Renal cortex interstitium (tissue), 11 donors: Measurements from ENCODE around the gene CDK5RAP2. TPM values are rescaled to one million over a fixed set of nuclear protein-coding genes. Genes with fewer than 3 reads are reported as not detected.

Experiments
- DNase-seq, 11 donors: peaks; one replicate each; pipeline ENCODE4 v3.0.0-alpha.2; 2013; ENCODE audit warnings: low read depth in 9 of 11, low spot score in 4 of 11; ENCODE audit errors: extremely low read depth in 1 of 11
- polyA plus RNA-seq, 3 donors: library from polyadenylated mRNA; unstranded; fragments of 120-200 nt; gene quantifications; one replicate each; pipeline ENCODE4 v1.2.1, GENCODE V29; 2013; ENCODE audit not compliant: insufficient read length in 3 of 3

CDK5RAP2 gene
- polyA plus RNA-seq, 3 donors: 57.9 to 66.9 (median 61.8) TPM

DNA sequence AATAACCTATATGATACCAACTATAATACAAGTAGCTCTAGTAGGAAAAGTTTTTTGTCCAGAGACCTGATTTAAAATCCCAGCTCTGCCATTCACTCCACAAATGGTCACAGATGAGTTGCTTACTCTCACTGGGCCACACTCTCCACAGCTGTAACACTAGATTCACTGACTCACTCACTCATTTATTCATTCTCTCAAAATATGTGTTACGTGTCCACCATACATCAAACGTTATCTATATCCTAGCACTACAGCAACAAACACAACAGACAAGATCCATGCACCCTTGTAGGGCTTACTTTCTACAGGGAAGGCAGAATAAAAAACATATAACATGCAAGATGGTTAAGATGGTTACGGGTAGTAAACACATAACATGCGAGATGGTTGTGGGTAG, 146.3 kb downstream of the CDK5RAP2 start:
- no peak for DNase-seq

DNA sequence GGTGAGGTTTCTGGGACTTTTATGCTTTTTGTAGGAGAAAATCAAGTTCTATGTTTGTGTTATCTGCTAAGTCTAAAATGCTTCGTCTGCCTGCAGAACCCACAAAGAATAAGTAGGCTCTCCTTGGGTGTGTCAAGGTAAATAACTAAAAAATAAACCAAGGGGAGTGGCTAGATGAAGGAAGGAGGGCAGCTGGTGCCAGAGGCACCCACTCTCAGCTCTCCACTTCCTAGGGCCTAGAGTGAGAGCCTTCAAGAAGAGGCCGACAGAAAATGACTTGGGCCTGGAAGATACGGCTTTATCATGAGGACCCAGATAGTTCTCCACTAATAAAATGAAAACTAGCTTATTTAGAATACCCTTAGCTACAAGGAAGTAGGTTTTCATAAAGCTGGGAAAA, 147.4 kb downstream of the CDK5RAP2 start:
- DNase-seq: no peak

DNA sequence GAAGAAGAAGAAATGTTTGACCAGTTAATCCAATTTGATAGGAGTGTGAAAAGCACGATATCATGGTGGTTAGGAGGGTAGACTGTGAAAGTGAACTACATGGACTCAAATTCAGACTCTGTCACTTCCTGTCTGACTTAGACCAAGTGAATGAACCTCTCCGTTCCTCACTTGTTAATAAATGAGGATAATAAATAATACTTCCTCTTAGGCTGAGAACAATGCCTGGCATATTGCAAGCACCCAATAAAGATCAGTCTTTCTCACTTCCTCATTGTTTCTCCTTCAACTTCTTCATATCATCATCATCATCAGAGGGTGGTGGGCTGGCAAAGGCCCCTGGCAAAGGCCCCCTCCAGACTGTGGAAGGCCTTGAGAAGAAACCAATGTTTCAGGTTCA, 148.7 kb downstream of the CDK5RAP2 start:
- no peak for DNase-seq

DNA sequence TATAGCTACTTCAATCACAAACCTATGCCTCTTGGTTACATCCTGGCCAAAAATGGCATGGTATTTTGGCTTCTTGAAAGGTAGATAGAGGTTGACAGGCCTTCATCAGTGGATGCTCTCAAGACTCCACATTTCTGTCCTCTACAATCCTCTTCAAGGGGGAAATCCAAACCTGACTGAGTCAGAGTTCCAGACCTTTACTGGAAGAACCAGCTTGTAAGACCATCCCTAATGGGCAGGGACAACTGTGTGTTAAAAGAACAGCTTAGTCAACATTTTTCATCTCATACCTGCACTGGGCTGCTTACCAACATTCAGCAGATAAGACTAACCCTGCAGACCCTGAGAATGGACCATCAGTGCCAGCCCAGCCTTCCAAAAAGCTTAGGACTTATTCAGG, 155.7 kb downstream of the CDK5RAP2 start:
- DNase-seq: no peak

DNA sequence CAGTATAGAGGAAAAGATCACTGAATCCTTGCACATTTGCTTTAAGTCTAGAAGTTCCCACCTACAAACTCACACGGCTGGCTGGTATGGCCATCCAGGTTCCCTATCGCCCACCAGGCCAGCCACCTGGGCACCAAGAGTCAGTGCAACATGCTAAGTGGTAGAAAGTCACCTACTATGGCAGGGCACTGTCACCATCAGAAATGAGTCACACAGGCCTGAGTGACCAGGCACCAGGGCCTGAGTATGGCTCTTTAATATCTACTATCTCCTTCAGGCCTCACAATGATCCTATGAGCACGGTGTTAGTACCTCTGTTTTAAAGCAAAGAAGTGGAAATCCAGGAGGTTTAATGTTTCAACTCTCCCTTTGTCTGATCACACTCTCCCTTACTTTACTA, 156.2 kb downstream of the CDK5RAP2 start:
- no peak for DNase-seq

DNA sequence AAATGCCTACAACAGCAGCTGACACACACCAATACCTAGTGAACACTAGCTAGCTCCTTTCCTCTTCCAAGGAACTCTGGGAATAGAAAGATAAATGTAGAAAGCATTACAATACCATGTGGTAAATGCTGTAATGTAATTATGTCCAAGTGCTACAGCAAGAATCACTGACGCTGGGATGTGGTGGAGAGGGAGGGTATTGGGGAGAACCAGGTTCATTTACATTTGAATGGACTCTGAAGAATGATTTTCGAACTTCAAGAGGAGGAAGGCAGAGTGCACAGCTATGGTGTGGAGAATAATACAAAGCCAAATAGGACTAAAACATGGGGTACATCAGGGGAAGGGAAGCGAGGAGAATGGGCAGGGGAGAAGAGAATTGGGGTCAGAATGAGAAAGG, 158.0 kb downstream of the CDK5RAP2 start:
- DNase-seq: no peak

DNA sequence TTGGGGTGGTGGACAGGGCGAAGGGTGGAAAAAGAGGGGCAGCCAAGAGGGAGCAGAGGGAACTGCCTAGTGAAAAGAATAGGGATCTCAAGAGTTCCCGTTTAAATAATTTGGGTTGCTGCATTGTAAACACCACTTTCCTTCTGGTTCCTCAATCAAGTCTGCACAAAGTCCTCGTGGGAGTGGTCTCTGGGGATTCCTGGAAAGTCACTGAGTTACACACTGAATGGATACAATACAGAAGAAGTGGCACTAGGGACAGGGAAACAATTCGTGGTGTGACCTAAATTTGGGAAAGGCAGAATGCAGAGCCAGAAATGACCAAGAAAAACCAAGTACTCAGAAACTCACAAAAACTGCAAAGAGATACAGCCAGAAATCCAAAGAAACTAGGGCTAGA, 161.7 kb downstream of the CDK5RAP2 start:
- no peak for DNase-seq

DNA sequence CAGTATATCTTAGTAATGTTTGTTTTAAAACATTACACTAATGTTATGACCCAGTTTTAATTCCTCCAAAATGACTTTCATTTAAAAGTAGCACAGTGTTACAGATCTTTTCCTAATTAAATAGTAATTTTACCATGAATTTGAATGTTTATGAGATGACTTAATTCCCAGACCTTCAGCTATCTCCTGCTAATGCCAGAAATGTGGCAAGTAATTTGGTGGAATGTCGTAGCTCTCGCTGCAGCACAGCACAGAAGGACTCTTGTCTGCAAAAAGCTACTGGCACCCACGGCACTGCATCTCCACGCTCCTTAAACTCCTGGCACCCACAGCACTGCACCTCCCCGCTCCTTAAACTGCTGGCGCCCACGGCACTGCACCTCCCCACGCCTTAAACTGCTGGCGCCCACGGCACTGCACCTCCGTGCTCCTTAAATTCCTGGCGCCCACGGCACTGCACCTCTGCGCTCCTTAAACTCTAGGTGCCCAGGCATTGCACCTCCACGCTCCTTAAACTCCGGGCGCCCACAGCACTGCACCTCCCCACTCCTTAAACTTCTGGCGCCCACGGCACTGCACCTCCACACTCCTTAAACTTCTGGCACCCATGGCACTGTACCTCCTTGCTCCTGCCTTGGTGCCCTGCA, 163.1 kb downstream of the CDK5RAP2 start:
- no peak for DNase-seq

DNA sequence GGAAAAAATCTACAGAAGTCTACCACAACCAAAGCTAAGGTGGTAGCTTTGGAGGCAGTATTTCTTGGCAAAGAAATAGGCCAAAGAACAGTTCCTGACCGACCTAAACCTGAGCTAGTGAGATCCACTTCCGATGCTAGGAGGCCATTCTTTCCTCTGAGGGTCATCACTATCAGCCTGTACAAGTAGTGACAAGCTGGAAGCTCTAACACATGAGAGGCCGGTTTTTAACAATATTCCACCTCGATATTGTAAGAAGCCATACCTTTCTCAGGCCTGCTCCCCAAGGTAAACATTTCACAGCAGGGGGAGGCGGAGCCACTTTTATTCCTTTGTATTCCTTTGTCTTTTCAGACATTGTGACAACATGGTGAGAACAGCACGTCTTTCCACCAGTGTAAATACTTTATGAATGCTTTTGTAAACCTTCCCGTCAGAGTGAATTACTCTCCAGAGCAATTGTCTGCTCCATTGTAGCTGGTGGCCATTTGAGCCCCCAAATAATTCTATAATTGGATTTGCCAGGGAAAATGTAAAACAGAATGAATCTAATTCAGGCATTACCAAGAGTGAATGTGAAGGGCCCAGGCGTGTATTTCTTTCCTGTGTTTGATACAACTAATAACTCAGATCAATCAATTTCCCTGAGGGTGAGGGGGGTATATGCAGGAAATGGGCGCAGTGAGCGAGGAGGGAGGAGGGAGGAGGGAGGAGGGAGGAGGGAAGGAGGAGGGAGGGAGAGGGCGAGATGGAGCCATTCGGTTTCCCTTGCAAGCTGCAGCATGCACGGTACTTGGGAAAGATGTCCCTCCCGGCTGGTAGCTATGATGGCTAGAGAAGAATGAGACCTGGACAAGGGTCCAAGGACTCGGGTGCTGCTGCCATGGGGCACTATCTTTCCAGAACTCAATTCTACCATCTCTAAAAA, 166.6 kb downstream of the CDK5RAP2 start:
- DNase-seq: no peak

DNA sequence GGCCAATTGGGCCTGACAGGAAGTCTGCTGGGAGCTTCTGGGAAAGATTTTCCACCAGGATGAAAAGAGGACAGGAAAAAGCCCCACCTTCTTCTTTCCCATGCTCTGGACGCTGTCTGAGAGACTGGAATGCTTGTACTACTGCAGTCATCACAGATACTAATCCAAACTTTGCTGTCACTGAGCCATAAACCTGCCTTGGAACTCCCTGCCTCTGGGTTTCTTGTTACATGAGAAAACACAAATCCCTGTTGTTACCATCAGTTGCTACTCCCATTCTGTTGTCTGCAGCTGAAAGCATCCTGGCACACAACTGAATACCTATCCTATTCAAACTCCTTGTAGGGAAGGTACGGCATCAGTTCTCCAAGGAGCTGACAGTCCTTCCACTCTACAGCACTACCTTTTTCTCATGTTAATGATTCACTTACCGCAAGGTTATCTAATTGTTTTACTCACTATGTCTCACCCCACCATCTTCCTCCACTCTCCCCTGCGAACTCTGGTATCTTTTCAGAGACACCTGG, 167.5 kb downstream of the CDK5RAP2 start:
- DNase-seq: peak in 7 of 11 donors; percentile 13 to 50 (median 24)

DNA sequence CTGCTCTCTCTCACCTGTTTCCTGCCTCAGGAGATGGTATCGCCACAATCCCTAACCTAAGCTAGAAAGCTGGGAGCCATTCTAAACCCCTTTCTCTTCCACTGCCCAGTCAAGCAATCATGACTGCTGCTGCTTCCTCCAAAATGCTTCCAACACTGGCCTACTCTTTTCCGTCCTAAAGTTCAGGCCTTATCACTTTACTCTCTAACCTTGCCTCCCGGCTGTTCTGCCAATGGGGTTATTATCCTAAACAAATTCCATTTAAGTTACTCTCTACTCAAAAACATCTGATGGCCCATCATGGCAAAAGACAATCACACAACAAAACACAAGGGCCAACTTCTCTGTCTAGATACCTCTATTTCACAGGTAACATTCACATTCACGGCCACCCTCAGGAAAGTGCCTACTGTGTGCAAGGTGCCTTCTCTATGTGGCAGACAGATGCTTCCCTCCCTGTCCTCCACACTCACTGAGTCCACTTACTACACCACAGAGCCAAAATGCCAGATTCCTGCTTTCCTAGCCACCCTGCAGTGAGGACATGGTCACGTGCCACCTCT, 168.0 kb downstream of the CDK5RAP2 start:
- no peak for DNase-seq

DNA sequence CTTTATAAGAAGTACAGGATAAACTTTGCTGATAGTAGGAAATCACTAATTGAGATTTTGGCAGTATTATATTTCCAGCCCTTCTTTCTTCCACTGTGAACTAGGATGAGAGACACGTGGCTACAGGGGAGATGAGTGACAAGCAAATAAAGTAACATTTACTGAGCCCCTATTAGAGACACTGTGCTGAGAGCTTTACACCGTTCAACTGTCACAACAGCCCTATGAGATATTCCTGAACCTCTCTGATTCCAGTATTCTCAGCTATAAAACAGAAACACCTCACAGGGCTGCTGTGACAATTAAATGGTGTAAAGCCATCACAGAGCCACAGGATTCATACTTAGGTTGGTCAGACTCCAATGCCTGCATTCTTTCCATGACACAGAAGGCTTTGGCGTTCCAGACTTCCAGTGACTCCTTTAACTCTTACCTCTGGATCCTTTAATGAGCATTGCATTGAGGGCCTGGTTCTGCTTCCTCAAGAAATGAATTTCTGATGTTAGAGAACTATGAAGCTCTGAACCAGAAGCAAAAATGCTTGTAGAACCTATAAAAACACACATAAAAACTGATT, 169.0 kb downstream of the CDK5RAP2 start:
- DNase-seq: no peak

DNA sequence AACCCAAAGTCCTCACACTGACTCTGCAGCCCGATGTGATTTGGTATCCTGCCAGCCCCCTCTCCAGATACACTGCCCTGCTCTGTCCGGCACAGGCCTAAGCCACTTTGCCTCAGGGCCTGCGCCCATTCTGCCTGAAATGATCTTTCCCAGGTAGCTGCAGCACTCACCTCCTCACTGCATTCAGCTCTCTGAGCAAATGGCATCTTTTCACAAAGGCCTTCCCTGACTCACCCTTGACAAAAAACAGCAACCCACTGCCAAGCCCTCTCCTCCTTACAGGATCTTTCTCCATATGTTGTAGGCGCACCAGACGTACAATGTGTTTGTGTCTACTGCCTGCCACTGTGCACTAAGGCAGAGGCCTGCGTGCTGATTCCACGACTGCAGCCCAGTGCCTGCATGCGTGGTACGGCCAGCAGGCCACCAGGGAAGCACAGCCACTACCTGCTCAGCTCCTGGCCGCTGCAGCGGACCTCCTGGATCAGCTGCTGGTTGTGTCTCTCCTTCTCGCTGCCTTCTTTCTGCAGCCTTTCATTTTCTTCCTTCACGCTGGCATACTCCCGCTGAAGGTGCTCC, 171.2 kb downstream of the CDK5RAP2 start:
- no peak for DNase-seq

DNA sequence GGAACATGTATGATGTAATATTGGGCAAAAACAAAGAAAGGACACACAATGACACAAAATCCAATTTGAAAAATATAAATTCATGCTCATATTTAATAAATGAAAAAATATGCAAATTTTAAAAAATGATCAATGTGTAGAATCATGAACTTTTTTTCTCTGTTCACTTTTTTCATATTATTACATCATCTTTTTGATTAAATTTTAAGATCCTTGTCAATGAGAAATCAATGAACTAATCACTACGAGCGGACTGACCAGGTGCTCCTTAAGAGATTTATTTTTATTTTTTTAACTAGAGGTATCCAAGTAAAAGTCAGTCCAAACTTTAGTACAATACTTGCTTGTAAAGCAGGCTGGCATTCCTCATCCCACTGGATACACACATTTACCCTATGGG, 174.1 kb downstream of the CDK5RAP2 start:
- DNase-seq: no peak

DNA sequence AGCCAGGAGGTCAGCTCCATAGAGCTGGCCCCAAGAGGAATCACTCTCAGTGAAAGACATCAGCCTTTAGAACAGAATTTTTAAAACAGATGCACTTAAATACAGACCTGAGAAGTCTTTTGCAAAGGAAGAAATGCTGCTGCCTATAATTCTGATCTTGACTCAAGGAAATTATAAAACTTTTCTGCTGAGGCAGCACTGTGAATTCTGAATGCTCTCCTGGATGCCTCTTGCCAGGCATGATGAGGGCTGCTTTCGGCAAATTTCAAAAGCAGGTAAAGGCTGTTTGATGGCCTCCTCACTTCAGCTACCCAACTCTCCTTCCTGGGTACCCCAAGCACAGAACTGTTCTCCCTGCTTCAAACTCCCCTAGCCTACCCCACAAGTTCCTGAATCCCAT, 174.8 kb downstream of the CDK5RAP2 start:
- no peak for DNase-seq

DNA sequence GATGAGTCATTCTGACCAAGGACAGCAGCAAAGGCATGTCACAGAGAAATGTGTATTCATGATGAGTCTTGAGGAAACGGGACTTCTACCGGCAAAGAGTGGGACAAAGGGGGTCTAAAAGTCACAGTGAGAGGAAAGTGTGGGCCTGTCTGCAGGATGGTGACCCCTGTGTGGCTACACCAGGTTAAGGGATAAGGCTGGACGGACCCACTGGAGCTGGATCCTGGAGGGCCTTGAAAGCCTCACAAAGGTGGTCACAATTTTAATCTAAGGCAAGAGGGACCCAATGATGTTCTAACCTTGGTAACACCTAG, 176.5 kb downstream of the CDK5RAP2 start:
- DNase-seq: no peak

DNA sequence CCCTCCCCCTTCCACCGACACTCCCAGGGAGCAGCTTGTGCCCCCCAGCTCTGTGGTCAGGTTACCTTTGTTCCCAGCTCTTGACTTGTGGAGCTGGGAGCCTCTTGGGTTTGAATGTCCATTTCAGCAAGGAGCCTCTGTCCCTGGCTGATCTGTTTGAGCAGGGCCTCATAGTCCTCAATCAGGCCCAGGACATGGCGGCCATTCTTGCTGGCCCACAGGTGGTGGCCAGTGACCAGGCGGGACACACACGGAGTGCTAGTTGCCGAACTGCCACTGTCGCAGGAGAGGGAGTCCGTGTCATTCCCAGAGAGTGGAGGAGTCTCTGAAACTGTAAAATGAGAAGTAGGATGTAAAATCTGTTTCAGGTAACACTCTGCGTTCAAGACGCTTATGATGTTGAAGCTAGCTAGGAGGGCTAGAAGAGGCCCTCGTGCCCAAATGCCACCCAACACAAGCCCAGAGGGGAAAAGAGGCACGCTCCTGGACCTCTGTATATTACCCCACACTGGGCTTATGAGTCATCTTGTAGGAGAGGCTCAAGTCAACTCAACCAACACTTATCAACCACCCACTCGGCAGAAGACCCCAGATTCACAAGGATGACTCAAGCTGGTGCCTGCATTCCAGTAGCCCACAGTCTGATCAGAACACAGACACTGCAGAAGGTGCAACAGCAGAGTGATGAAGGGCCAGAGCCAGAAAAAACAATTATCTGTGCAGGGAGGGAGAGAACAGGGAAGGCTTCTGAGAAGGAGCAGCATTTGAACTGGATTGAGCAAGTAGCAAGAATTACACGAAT, 177.0 kb downstream of the CDK5RAP2 start:
- no peak for DNase-seq

DNA sequence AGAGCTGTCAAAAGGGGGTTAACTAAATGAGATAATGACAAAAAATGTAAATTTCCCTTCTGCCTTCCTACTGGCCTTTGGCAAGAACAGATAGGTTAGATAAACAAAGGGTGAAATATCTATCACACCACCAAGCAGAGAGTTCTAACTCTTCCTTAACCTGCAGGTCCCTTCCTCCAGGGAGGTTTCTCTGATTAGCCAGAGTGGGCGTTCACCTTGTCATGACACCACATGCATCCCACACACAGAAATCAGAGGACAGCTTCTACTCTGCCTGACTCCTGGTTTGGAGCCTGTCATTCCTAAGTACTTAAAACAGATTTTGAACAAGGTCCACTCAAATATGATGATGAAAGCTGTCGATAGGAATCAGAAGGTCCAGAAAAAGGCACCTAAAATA, 180.0 kb downstream of the CDK5RAP2 start:
- no peak for DNase-seq

DNA sequence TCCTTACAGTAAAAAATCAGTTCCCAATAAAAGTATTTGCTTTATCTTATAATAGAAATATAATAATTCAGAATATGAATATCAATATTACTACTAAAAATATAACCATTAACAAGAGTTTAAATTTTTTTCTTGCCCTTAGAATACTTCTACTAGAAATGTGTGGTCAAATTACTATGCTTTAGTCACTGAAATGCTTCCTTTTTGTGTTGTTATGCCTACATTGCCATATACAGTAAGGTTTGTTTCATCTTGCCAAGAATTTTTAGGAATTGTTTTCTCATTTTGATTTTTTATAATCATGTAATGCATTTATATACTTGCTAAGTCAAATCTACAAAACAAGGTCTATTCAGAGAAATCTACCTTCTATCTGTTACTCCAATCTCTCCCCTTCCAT, 181.7 kb downstream of the CDK5RAP2 start:
- DNase-seq: no peak
